ENCODE data around the gene NLGN1. TPM values are rescaled to one million over a fixed set of nuclear protein-coding genes. Genes with fewer than 3 reads are reported as not detected.

NLGN1 gene
- total and polyA plus RNA-seq, 2 of the 13 experiments (the other 11 are each of a cell fraction or from before 2014, with no cell fraction given), result not detected

- H3K27me3 ChIP-seq (ENCODE audit: control insufficient read depth in 1 of 2, insufficient read depth in 2 of 2, low read length in 2 of 2), result no peaks in the 10 kb centered on the region
- no peaks in the 10 kb centered on the region for H4K20me1 ChIP-seq (ENCODE audit: insufficient read depth, low read length)
- BruUV-seq (replicated peaks), result no TSS peak
- H3K4me3 ChIP-seq (replicated peaks in 1 of 3; ENCODE audit: insufficient read depth in 1 of 3, low read depth in 2 of 3, low read length in 3 of 3), result no peak overlapping the region
- ChIA-PET CTCF (ENCODE audit: low intra/inter-chr PET ratio, low total read pairs) (no interaction called here), POLR2A (no interaction called here)
- H3K4me2 ChIP-seq (ENCODE audit: low read depth, low read length), result no peak overlapping the region
- H3K36me3 ChIP-seq (replicated peaks in 1 of 2; ENCODE audit: control insufficient read depth in 1 of 2, insufficient read depth in 2 of 2, low read length in 2 of 2), result no peaks in the 10 kb centered on the region
- no peaks in the 10 kb centered on the region for H3K4me1 ChIP-seq (ENCODE audit: insufficient read depth, low read length)
- in situ Hi-C loops (cut with HindIII; ENCODE audit: extremely low pct_ligation_motif_present, low pct_unique_long_range_greater_than_20kb) (no loop called here), intact Hi-C loops (cut with micrococcal nuclease; ENCODE audit: unreplicated experiment) (no loop called here)
- no peaks in the 10 kb centered on the region for H3K79me2 ChIP-seq (ENCODE audit: insufficient read depth, low read length)
- TF ChIP-seq ATF7-NPFF (CRISPR knock-in tag; IDR thresholded peaks at IDR 0.05; ENCODE audit: low read depth), result no peak
- TF ChIP-seq ZNF746 (CRISPR knock-in tag; IDR thresholded peaks at IDR 0.05), result no peak
- no peak for TF ChIP-seq NFYC (CRISPR knock-in tag; IDR thresholded peaks at IDR 0.05)
- no peak for TF ChIP-seq SP1 (IDR thresholded peaks at IDR 0.05)
- no peak for TF ChIP-seq SP1 (CRISPR knock-in tag; IDR thresholded peaks at IDR 0.05)
- TF ChIP-seq ZNF770 (CRISPR knock-in tag; IDR thresholded peaks at IDR 0.05), result no peak
- no peak for TF ChIP-seq ZNF333 (CRISPR knock-in tag; IDR thresholded peaks at IDR 0.05; ENCODE audit: borderline replicate concordance)
- no peak for TF ChIP-seq POGK (CRISPR knock-in tag; conservative IDR thresholded peaks at IDR 0.05)
- TF ChIP-seq ZNF777 (CRISPR knock-in tag; IDR thresholded peaks at IDR 0.05), result no peak
- no peak for TF ChIP-seq LRRFIP1 (CRISPR knock-in tag; conservative IDR thresholded peaks at IDR 0.05)
- no peak for TF ChIP-seq MXD3 (CRISPR knock-in tag; IDR thresholded peaks at IDR 0.05)
- no peak for TF ChIP-seq BCL6 (CRISPR knock-in tag; IDR thresholded peaks at IDR 0.05)
- TF ChIP-seq TFE3 (CRISPR knock-in tag; IDR thresholded peaks at IDR 0.05), result no peak
- no peak for TF ChIP-seq PREB (CRISPR knock-in tag; IDR thresholded peaks at IDR 0.05)
- H3K9ac ChIP-seq (ENCODE audit: insufficient read depth, low read depth, low read length), result no peak overlapping the region
- no peak for ATAC-seq
- no peak overlapping the region for H2AFZ ChIP-seq (ENCODE audit: low read length)
- WGBS (ENCODE audit: low lambda C conversion rate), result 2% methylated on average over 3 of the region's 3 CpGs
- FAIRE-seq, result no peak
- H3K9me3 ChIP-seq (ENCODE audit: low read length), result no peaks in the 10 kb centered on the region
- DNase-seq (ENCODE audit: low spot score), result no peak
- H3K27ac ChIP-seq (ENCODE audit: extremely low read length, insufficient read depth, low read length), result no peak overlapping the region
These were observed 887.8 kb downstream of the NLGN1 start for GRCh38 chr3:174285242-174285864.
